GM23338 (cell line): ENCODE measurements around the gene ASGR1.

ENCODE experiments used
- EZH2 ChIP-seq: fragments of 200-600 bp; sonication (generic); IDR thresholded peaks from one replicate; pipeline ENCODE4 v1.8.0; 2017; ENCODE audit warnings: antibody characterized with exemption, mild to moderate bottlenecking, low read depth; ENCODE audit not compliant: unreplicated experiment
- EZH2phosphoT487 ChIP-seq: fragments of 200-600 bp; sonication (generic); IDR thresholded peaks from one replicate; pipeline ENCODE4 v1.8.1; 2018; ENCODE audit warnings: antibody characterized with exemption; ENCODE audit not compliant: unreplicated experiment
- JUNB ChIP-seq: IDR thresholded peaks from one replicate; pipeline ENCODE4 v1.6.1; 2016; ENCODE audit warnings: antibody characterized with exemption; ENCODE audit not compliant: unreplicated experiment
- POLR2AphosphoS5 ChIP-seq: IDR thresholded peaks from 2 replicates; pipeline ENCODE4 v1.6.1; 2016; ENCODE audit warnings: antibody characterized with exemption, low read depth
- TF ChIP-seq, protein P1 (sequence below), 2 experiments: fragments of 200-600 bp in 1 of 2; sonication (generic) in 1 of 2; conservative IDR thresholded peaks; 2 replicates each; pipeline versions ENCODE4 v1.5.1 to v1.6.1; 2016 to 2017; ENCODE audit warnings: antibody characterized with exemption in 2 of 2, low read depth in 2 of 2, mild to moderate bottlenecking in 2 of 2, moderate library complexity in 1 of 2
- TF ChIP-seq, protein P2 (sequence below): IDR thresholded peaks from one replicate; pipeline ENCODE4 v1.6.1; 2018; ENCODE audit warnings: antibody characterized with exemption; ENCODE audit not compliant: unreplicated experiment
- TF ChIP-seq, protein P3 (sequence below): IDR thresholded peaks from 2 replicates; pipeline ENCODE4 v1.6.1; 2016; ENCODE audit warnings: antibody characterized with exemption

DNA sequence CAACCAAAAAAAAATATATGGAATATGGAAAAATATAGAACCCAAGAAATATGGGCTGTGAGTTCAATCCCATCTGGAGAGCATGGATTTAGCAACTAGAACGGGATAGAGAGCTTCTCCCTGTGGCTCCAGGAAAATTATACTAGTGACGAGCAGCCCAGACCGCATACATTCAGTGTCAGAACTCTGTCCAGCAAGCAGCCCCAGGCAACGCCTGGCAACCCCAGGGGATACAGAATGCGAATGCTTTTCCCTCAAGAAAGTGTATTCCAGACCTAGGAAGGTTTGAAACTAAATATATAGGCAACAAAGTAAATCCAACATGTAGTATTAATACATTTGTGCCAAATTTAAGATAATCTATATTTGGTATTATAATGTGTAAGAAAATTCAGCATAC, 51.0 kb downstream of the ASGR1 start:
- TF ChIP-seq, protein P1, sequence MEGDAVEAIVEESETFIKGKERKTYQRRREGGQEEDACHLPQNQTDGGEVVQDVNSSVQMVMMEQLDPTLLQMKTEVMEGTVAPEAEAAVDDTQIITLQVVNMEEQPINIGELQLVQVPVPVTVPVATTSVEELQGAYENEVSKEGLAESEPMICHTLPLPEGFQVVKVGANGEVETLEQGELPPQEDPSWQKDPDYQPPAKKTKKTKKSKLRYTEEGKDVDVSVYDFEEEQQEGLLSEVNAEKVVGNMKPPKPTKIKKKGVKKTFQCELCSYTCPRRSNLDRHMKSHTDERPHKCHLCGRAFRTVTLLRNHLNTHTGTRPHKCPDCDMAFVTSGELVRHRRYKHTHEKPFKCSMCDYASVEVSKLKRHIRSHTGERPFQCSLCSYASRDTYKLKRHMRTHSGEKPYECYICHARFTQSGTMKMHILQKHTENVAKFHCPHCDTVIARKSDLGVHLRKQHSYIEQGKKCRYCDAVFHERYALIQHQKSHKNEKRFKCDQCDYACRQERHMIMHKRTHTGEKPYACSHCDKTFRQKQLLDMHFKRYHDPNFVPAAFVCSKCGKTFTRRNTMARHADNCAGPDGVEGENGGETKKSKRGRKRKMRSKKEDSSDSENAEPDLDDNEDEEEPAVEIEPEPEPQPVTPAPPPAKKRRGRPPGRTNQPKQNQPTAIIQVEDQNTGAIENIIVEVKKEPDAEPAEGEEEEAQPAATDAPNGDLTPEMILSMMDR (conservative IDR thresholded peaks at IDR 0.05; ENCODE audit: low read depth in 2 of 2), result no peak
- TF ChIP-seq POLR2AphosphoS5, result no peak
- no peak for TF ChIP-seq EZH2
- TF ChIP-seq, protein P2, sequence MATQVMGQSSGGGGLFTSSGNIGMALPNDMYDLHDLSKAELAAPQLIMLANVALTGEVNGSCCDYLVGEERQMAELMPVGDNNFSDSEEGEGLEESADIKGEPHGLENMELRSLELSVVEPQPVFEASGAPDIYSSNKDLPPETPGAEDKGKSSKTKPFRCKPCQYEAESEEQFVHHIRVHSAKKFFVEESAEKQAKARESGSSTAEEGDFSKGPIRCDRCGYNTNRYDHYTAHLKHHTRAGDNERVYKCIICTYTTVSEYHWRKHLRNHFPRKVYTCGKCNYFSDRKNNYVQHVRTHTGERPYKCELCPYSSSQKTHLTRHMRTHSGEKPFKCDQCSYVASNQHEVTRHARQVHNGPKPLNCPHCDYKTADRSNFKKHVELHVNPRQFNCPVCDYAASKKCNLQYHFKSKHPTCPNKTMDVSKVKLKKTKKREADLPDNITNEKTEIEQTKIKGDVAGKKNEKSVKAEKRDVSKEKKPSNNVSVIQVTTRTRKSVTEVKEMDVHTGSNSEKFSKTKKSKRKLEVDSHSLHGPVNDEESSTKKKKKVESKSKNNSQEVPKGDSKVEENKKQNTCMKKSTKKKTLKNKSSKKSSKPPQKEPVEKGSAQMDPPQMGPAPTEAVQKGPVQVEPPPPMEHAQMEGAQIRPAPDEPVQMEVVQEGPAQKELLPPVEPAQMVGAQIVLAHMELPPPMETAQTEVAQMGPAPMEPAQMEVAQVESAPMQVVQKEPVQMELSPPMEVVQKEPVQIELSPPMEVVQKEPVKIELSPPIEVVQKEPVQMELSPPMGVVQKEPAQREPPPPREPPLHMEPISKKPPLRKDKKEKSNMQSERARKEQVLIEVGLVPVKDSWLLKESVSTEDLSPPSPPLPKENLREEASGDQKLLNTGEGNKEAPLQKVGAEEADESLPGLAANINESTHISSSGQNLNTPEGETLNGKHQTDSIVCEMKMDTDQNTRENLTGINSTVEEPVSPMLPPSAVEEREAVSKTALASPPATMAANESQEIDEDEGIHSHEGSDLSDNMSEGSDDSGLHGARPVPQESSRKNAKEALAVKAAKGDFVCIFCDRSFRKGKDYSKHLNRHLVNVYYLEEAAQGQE, result no peak
- TF ChIP-seq JUNB, result no peak
- TF ChIP-seq EZH2phosphoT487, result no peak
- TF ChIP-seq, protein P3, sequence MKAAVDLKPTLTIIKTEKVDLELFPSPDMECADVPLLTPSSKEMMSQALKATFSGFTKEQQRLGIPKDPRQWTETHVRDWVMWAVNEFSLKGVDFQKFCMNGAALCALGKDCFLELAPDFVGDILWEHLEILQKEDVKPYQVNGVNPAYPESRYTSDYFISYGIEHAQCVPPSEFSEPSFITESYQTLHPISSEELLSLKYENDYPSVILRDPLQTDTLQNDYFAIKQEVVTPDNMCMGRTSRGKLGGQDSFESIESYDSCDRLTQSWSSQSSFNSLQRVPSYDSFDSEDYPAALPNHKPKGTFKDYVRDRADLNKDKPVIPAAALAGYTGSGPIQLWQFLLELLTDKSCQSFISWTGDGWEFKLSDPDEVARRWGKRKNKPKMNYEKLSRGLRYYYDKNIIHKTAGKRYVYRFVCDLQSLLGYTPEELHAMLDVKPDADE, result no peak
